HG03520 (cell line): ENCODE measurements around the gene KLHL41.
"Not testable (repeated sequence)": the region's sequence is repeated elsewhere in the genome, so short reads cannot be mapped to it uniquely, and the experiment has no call there.

Source experiments
- ATAC-seq: cut with Tn5 transposase; IDR thresholded peaks from one replicate; pipeline ENCODE4 v1.9.1; 2021; ENCODE audit warnings: mild to moderate bottlenecking, moderate library complexity; ENCODE audit not compliant: unreplicated experiment

The KLHL41 gene

GRCh38 chr2:169572189-169572588, 62.7 kb downstream of the KLHL41 start:
- no peak for ATAC-seq

- no peak for ATAC-seq
Observed at GRCh38 chr2:169572821-169573159, 63.3 kb downstream of the KLHL41 start.

- ATAC-seq: peak; percentile 97
Observed at GRCh38 chr2:169573160-169573973, 63.9 kb downstream of the KLHL41 start, which contains the start of gene FASTKD1. TSS of gene FASTKD1 (minus strand) at chr2:169573865. CDS start at chr2:169572029, 1,836 bp downstream.

GRCh38 chr2:169573974-169574299, 64.4 kb downstream of the KLHL41 start:
- no peak for ATAC-seq

GRCh38 chr2:169574539-169574938, 65.0 kb downstream of the KLHL41 start:
- ATAC-seq: not testable (repeated sequence)

GRCh38 chr2:169575264-169575663, 65.8 kb downstream of the KLHL41 start:
- not testable (repeated sequence) for ATAC-seq
